WTC11 (cell line): ENCODE results near the gene TRAPPC2B. TPM values are rescaled to one million over a fixed set of nuclear protein-coding genes. Genes with fewer than 3 reads are reported as not detected.

Source experiments
- ATAC-seq: fragments of 200-7000 bp; cut with Tn5 transposase; 2 replicates; pipeline ENCODE4 v1.10.0; 2021; ENCODE audit warnings: mild to moderate bottlenecking, moderate library complexity
- CTCF ChIA-PET: fragments of 300-600 bp; sonication (Branson Sonifier 250); formaldehyde crosslinking; loops from one replicate; lab custom pipeline; 2021; ENCODE audit warnings: antibody characterized with exemption; lab: Charles Lee
- POLR2A ChIA-PET: fragments of 350-600 bp; sonication (Branson Sonifier 250); formaldehyde crosslinking; loops from one replicate; lab custom pipeline; 2021; ENCODE audit warnings: antibody characterized with exemption; lab: Charles Lee
- DNase-seq: peaks from one replicate; pipeline ENCODE4 v3.0.0; 2021; ENCODE audit warnings: low spot score
- H3K27ac Mint-ChIP-seq: 2 replicates; pipeline ENCODE4 v1.8.0; 2021; ENCODE audit warnings: mixed read lengths
- H3K27me3 Mint-ChIP-seq: 2 replicates; pipeline ENCODE4 v1.8.0; 2021; ENCODE audit warnings: low read depth, mild to moderate bottlenecking, moderate library complexity, mixed read lengths
- H3K36me3 Mint-ChIP-seq: 2 replicates; pipeline ENCODE4 v1.8.0; 2021; ENCODE audit warnings: mixed read lengths
- H3K4me1 Mint-ChIP-seq: 2 replicates; pipeline ENCODE4 v1.8.0; 2022; ENCODE audit warnings: mixed read lengths
- H3K4me3 Mint-ChIP-seq: 2 replicates; pipeline ENCODE4 v1.8.0; 2021; ENCODE audit warnings: mild to moderate bottlenecking, moderate library complexity, mixed read lengths
- H3K9me3 Mint-ChIP-seq: 2 replicates; pipeline ENCODE4 v1.8.0; 2021; ENCODE audit warnings: mixed read lengths
- ATF6 ChIP-seq: sonication (generic); formaldehyde crosslinking; IDR thresholded peaks from 2 replicates; pipeline ENCODE4 v1.8.1; 2023; ENCODE audit warnings: mild to moderate bottlenecking, missing genetic modification reagents
- CREB1 ChIP-seq: sonication (generic); formaldehyde crosslinking; IDR thresholded peaks from 2 replicates; pipeline ENCODE4 v1.8.0; 2023; ENCODE audit warnings: mild to moderate bottlenecking, missing genetic modification reagents
- ESRRA ChIP-seq: sonication (generic); formaldehyde crosslinking; IDR thresholded peaks from 2 replicates; pipeline ENCODE4 v1.8.1; 2022; ENCODE audit warnings: mild to moderate bottlenecking, missing genetic modification reagents, borderline replicate concordance
- ETV6 ChIP-seq: sonication (generic); formaldehyde crosslinking; IDR thresholded peaks from 2 replicates; pipeline ENCODE4 v1.8.1; 2022; ENCODE audit warnings: mild to moderate bottlenecking, missing genetic modification reagents
- FOXP4 ChIP-seq: sonication (generic); formaldehyde crosslinking; IDR thresholded peaks from 2 replicates; pipeline ENCODE4 v1.8.0; 2022; ENCODE audit warnings: mild to moderate bottlenecking, missing genetic modification reagents
- GTF2I ChIP-seq: fragments of 250-450 bp; sonication (Bioruptor Pico); conservative IDR thresholded peaks from 2 replicates; pipeline ENCODE4 v1.4.0; 2021; ENCODE audit warnings: mild to moderate bottlenecking
- HMGA2 ChIP-seq: fragments of 250-450 bp; sonication (Bioruptor Pico); IDR thresholded peaks from 2 replicates; pipeline ENCODE4 v1.4.0; 2021; ENCODE audit warnings: mild to moderate bottlenecking, moderate library complexity
- MXD4 ChIP-seq: fragments of 250-450 bp; sonication (Bioruptor Pico); IDR thresholded peaks from 2 replicates; pipeline ENCODE4 v1.8.0; 2021; ENCODE audit warnings: mild to moderate bottlenecking, moderate library complexity, borderline replicate concordance
- MYBL2 ChIP-seq: sonication (generic); formaldehyde crosslinking; IDR thresholded peaks from 2 replicates; pipeline ENCODE4 v1.8.1; 2023; ENCODE audit warnings: mild to moderate bottlenecking, moderate library complexity, missing genetic modification reagents
- NFYB ChIP-seq: sonication (generic); formaldehyde crosslinking; conservative IDR thresholded peaks from 2 replicates; pipeline ENCODE4 v1.8.0; 2022; ENCODE audit warnings: low read depth, missing genetic modification reagents
- NR3C1 ChIP-seq: sonication (generic); formaldehyde crosslinking; conservative IDR thresholded peaks from 2 replicates; pipeline ENCODE4 v1.8.1; 2023; ENCODE audit warnings: low read depth, mild to moderate bottlenecking, missing genetic modification reagents
- OVOL2 ChIP-seq: fragments of 250-450 bp; sonication (Bioruptor Pico); IDR thresholded peaks from 2 replicates; pipeline ENCODE4 v1.9.0; 2021; ENCODE audit warnings: mild to moderate bottlenecking, borderline replicate concordance
- PREB ChIP-seq: sonication (generic); formaldehyde crosslinking; IDR thresholded peaks from 2 replicates; pipeline ENCODE4 v1.8.1; 2022; ENCODE audit warnings: mild to moderate bottlenecking, missing genetic modification reagents, moderate library complexity, borderline replicate concordance
- PRRX2 ChIP-seq: fragments of 250-450 bp; sonication (Bioruptor Pico); IDR thresholded peaks from 2 replicates; pipeline ENCODE4 v1.8.0; 2021; ENCODE audit warnings: mild to moderate bottlenecking
- SMAD3 ChIP-seq: sonication (generic); formaldehyde crosslinking; IDR thresholded peaks from 2 replicates; pipeline ENCODE4 v1.8.0; 2022; ENCODE audit warnings: missing genetic modification reagents, mild to moderate bottlenecking, borderline replicate concordance
- TCF7 ChIP-seq: sonication (generic); formaldehyde crosslinking; IDR thresholded peaks from 2 replicates; pipeline ENCODE4 v1.8.0; 2022; ENCODE audit warnings: mild to moderate bottlenecking, low read depth, missing genetic modification reagents, moderate library complexity
- TEAD1 ChIP-seq: sonication (generic); formaldehyde crosslinking; IDR thresholded peaks from 2 replicates; pipeline ENCODE4 v1.8.0; 2022; ENCODE audit warnings: mild to moderate bottlenecking, missing genetic modification reagents
- USF2 ChIP-seq: sonication (generic); formaldehyde crosslinking; IDR thresholded peaks from 2 replicates; pipeline ENCODE4 v1.8.1; 2023; ENCODE audit warnings: mild to moderate bottlenecking, missing genetic modification reagents, moderate library complexity
- ZNF219 ChIP-seq: sonication (generic); formaldehyde crosslinking; IDR thresholded peaks from 2 replicates; pipeline ENCODE4 v1.8.0; 2023; ENCODE audit warnings: missing genetic modification reagents, mild to moderate bottlenecking, borderline replicate concordance
- ZNF263 ChIP-seq: sonication (generic); formaldehyde crosslinking; IDR thresholded peaks from 2 replicates; pipeline ENCODE4 v1.8.1; 2022; ENCODE audit warnings: low read depth, mild to moderate bottlenecking, moderate library complexity, missing genetic modification reagents
- ZNF416 ChIP-seq: fragments of 250-450 bp; sonication (Bioruptor Pico); IDR thresholded peaks from 2 replicates; pipeline ENCODE4 v1.9.0; 2021; ENCODE audit warnings: mild to moderate bottlenecking, inconsistent platforms
- ZNF425 ChIP-seq: fragments of 250-450 bp; sonication (Bioruptor Pico); conservative IDR thresholded peaks from 2 replicates; pipeline ENCODE4 v1.9.0; 2021; ENCODE audit warnings: mild to moderate bottlenecking
- total RNA-seq: library from RNA; stranded (reverse); gene quantifications from 3 replicates; pipeline ENCODE4 v1.2.3, GENCODE V29; 2021

TRAPPC2B gene
- total RNA-seq, 1 experiment from 2014 or later = 10.5 TPM

- no peak for TF ChIP-seq USF2 (CRISPR knock-in tag)
- no peak for TF ChIP-seq ATF6 (CRISPR knock-in tag)
- no peak for TF ChIP-seq PRRX2 (CRISPR knock-in tag)
- no peak for TF ChIP-seq ZNF219
- TF ChIP-seq MXD4 (CRISPR knock-in tag) = no peak
- TF ChIP-seq TEAD1 (CRISPR knock-in tag) = no peak
- no peak for TF ChIP-seq ETV6
- TF ChIP-seq ZNF263 = no peak
- TF ChIP-seq NFYB (CRISPR knock-in tag) = no peak
- no peak for TF ChIP-seq NR3C1 (CRISPR knock-in tag)
- no peak for TF ChIP-seq GTF2I (CRISPR knock-in tag)
- no peak for TF ChIP-seq MYBL2 (CRISPR knock-in tag)
- TF ChIP-seq CREB1 (CRISPR knock-in tag) = no peak
Observed at GRCh38 chr19:57338877-57339276, 24.5 kb upstream of the TRAPPC2B start (continued).

- H3K4me1 Mint-ChIP-seq = no peaks in the 10 kb centered on the region
Observed at GRCh38 chr19:57342582-57342981, 20.8 kb upstream of the TRAPPC2B start.

GRCh38 chr19:57348136-57348535, 15.2 kb upstream of the TRAPPC2B start:
- Mint-ChIP-seq H3K27me3 (peaks cover 16% of the 10 kb centered on the region), H3K36me3 (peaks cover 7% of the 10 kb centered on the region), H3K9me3 (no peaks in the 10 kb centered on the region), H3K4me3 (no peak overlapping the region), H3K4me1 (peaks cover 20% of the 10 kb centered on the region), H3K27ac (no peak overlapping the region)
- ATAC-seq = no peak
- CTCF ChIA-PET = no interaction called here
- no peak for DNase-seq
- POLR2A ChIA-PET = interaction anchor here (0.6 kb wide), 1 partner anchor 11 kb away, joined by 5 read pairs; no protein-coding TSS in a partner anchor
- no peak for TF ChIP-seq HMGA2 (CRISPR knock-in tag)
- no peak for TF ChIP-seq FOXP4 (CRISPR knock-in tag)
- no peak for TF ChIP-seq PREB (CRISPR knock-in tag)
- no peak for TF ChIP-seq ZNF425 (CRISPR knock-in tag)

More at GRCh38 chr19:57342582-57342981, 20.8 kb upstream of the TRAPPC2B start:
- Mint-ChIP-seq H3K9me3 (no peaks in the 10 kb centered on the region), H3K36me3 (no peaks in the 10 kb centered on the region), H3K4me3 (no peak overlapping the region), H3K27ac (no peak overlapping the region), H3K27me3 (peaks cover 19% of the 10 kb centered on the region)
- POLR2A ChIA-PET = interaction anchor here (0.6 kb wide), 2 partner anchors 59 to 103 kb away, joined by 3 to 4 read pairs; no protein-coding TSS in a partner anchor
- no peak for DNase-seq
- CTCF ChIA-PET = interaction anchor here (0.8 kb wide), 1 partner anchor 8 kb away, joined by 6 read pairs; the partner anchor contains the start of gene ZNF304
- no peak for ATAC-seq
- no peak for TF ChIP-seq PRRX2 (CRISPR knock-in tag)
- no peak for TF ChIP-seq TCF7 (CRISPR knock-in tag)
- no peak for TF ChIP-seq ZNF425 (CRISPR knock-in tag)
- TF ChIP-seq SMAD3 = no peak
- TF ChIP-seq ESRRA (CRISPR knock-in tag) = no peak
- TF ChIP-seq GTF2I (CRISPR knock-in tag) = no peak
- no peak for TF ChIP-seq OVOL2 (CRISPR knock-in tag)
- TF ChIP-seq ZNF416 (CRISPR knock-in tag) = no peak
